Astrocyte (in vitro differentiated cells and primary cell): ENCODE results near the gene SIAH3. TPM values are rescaled to one million over a fixed set of nuclear protein-coding genes. Genes with fewer than 3 reads are reported as not detected.

Experiments used
- DNase-seq: peaks from one replicate; pipeline ENCODE4 v3.0.0-alpha.2; 2010; ENCODE audit warnings: low read depth
- FAIRE-seq: peaks from 2 replicates; lab custom pipeline; 2011; peaks lifted over from hg19 to GRCh38; lab: Jason Lieb, UNC
- H2AFZ ChIP-seq: 2 replicates; pipeline ENCODE4 v1.6.0; 2012; ENCODE audit warnings: low read depth, low read length, inconsistent platforms
- H3K27ac ChIP-seq: 2 replicates; pipeline ENCODE4 v1.5.1; 2011; ENCODE audit warnings: low read depth, low read length, inconsistent platforms
- H3K27me3 ChIP-seq: 2 replicates; pipeline ENCODE4 v1.6.0; 2011; ENCODE audit warnings: low read length, inconsistent platforms; ENCODE audit not compliant: insufficient read depth
- H3K36me3 ChIP-seq: 2 replicates; pipeline ENCODE4 v1.5.1; 2011; ENCODE audit warnings: low read length, inconsistent platforms; ENCODE audit not compliant: insufficient read depth
- H3K4me1 ChIP-seq: 2 replicates; pipeline ENCODE4 v1.5.1; 2011; ENCODE audit warnings: low read length, inconsistent platforms; ENCODE audit not compliant: insufficient read depth
- H3K4me2 ChIP-seq: 2 replicates; pipeline ENCODE4 v1.6.0; 2012; ENCODE audit warnings: low read length, inconsistent platforms
- H3K4me3 ChIP-seq: 2 replicates; pipeline ENCODE4 v1.5.1; 2011; ENCODE audit warnings: low read depth, mild to moderate bottlenecking, low read length, inconsistent platforms; ENCODE audit not compliant: insufficient read depth
- H3K79me2 ChIP-seq: 2 replicates; pipeline ENCODE4 v1.6.0; 2012; ENCODE audit warnings: mild to moderate bottlenecking, low read length, inconsistent platforms; ENCODE audit not compliant: insufficient read depth
- H3K9ac ChIP-seq: 2 replicates; pipeline ENCODE4 v1.6.0; 2012; ENCODE audit warnings: mild to moderate bottlenecking, low read length, inconsistent platforms
- H3K9me3 ChIP-seq: 2 replicates; pipeline ENCODE4 v1.5.1; 2012; ENCODE audit warnings: low read depth, mild to moderate bottlenecking, low read length, inconsistent platforms; ENCODE audit not compliant: insufficient read depth
- H4K20me1 ChIP-seq: 2 replicates; pipeline ENCODE4 v1.6.0; 2012; ENCODE audit warnings: low read length, inconsistent platforms; ENCODE audit not compliant: insufficient read depth
- H3K27ac Mint-ChIP-seq: one replicate; pipeline ENCODE4 v1.8.0; 2021; ENCODE audit warnings: mild to moderate bottlenecking, mixed read lengths; ENCODE audit not compliant: unreplicated experiment
- H3K27me3 Mint-ChIP-seq: one replicate; pipeline ENCODE4 v1.8.0; 2021; ENCODE audit warnings: low read depth, mixed read lengths; ENCODE audit not compliant: unreplicated experiment
- H3K36me3 Mint-ChIP-seq: one replicate; pipeline ENCODE4 v1.8.0; 2021; ENCODE audit warnings: low read depth, mixed read lengths; ENCODE audit not compliant: unreplicated experiment
- H3K4me1 Mint-ChIP-seq: one replicate; pipeline ENCODE4 v1.8.0; 2021; ENCODE audit warnings: low read depth, mixed read lengths; ENCODE audit not compliant: unreplicated experiment
- H3K4me3 Mint-ChIP-seq: one replicate; pipeline ENCODE4 v1.8.0; 2021; ENCODE audit warnings: mild to moderate bottlenecking, moderate library complexity, mixed read lengths; ENCODE audit not compliant: unreplicated experiment
- H3K9me3 Mint-ChIP-seq: one replicate; pipeline ENCODE4 v1.8.0; 2021; ENCODE audit warnings: mild to moderate bottlenecking, mixed read lengths; ENCODE audit not compliant: unreplicated experiment
- CTCF ChIP-seq: IDR thresholded peaks from 2 replicates; pipeline ENCODE4 v1.5.1; 2011; ENCODE audit warnings: low read depth, mild to moderate bottlenecking, inconsistent platforms, low read length, moderate library complexity; ENCODE audit not compliant: insufficient read depth
- EZH2 ChIP-seq: IDR thresholded peaks from 2 replicates; pipeline ENCODE4 v1.6.1; 2012; ENCODE audit warnings: mild to moderate bottlenecking, low read length, inconsistent platforms; ENCODE audit not compliant: insufficient read depth
- total RNA-seq: library from RNA; stranded (reverse); gene quantifications from 2 replicates; pipeline ENCODE4 v1.2.1, GENCODE V29; 2021

Gene SIAH3
- total RNA-seq, 1 donor from 2014 or later, result 0.07 TPM

GRCh38 chr13:45778882-45779281, 72.7 kb downstream of the SIAH3 start:
- no peak overlapping the region for H3K4me2 ChIP-seq
- H3K79me2 ChIP-seq, result no peaks in the 10 kb centered on the region
- peaks cover 9% of the 10 kb centered on the region for H3K4me1 Mint-ChIP-seq
- H3K36me3 ChIP-seq, result no peaks in the 10 kb centered on the region
- FAIRE-seq, result no peak
- no peak overlapping the region for H3K9ac ChIP-seq
- H3K4me3 Mint-ChIP-seq, result no peak overlapping the region
- no peak for DNase-seq
- TF ChIP-seq EZH2 (no peak), CTCF (no peak)
- no peak overlapping the region for H2AFZ ChIP-seq
- H3K4me1 ChIP-seq, result peaks cover 2% of the 10 kb centered on the region
- no peak overlapping the region for H3K27ac Mint-ChIP-seq
- H3K9me3 Mint-ChIP-seq, result no peaks in the 10 kb centered on the region
- H3K4me3 ChIP-seq, result no peak overlapping the region
- no peak overlapping the region for H3K27ac ChIP-seq
- peaks cover 18% of the 10 kb centered on the region for H3K27me3 Mint-ChIP-seq
- H3K27me3 ChIP-seq, result peaks cover 4% of the 10 kb centered on the region
- no peaks in the 10 kb centered on the region for H3K9me3 ChIP-seq
- no peaks in the 10 kb centered on the region for H4K20me1 ChIP-seq
- H3K36me3 Mint-ChIP-seq, result no peaks in the 10 kb centered on the region

GRCh38 chr13:45776748-45777147, 74.8 kb downstream of the SIAH3 start:
- Mint-ChIP-seq H3K4me1 (peaks cover 4% of the 10 kb centered on the region), H3K27ac (no peak overlapping the region), H3K9me3 (no peaks in the 10 kb centered on the region), H3K36me3 (no peaks in the 10 kb centered on the region), H3K4me3 (no peak overlapping the region), H3K27me3 (peaks cover 13% of the 10 kb centered on the region)
- no peak overlapping the region for H3K27ac ChIP-seq
- H3K4me2 ChIP-seq, result no peak overlapping the region
- H3K79me2 ChIP-seq, result no peaks in the 10 kb centered on the region
- no peak overlapping the region for H3K9ac ChIP-seq
- no peak overlapping the region for H2AFZ ChIP-seq
- DNase-seq, result no peak
- H3K36me3 ChIP-seq, result no peaks in the 10 kb centered on the region
- TF ChIP-seq CTCF, result no peak
- no peak for TF ChIP-seq EZH2
- peaks cover 4% of the 10 kb centered on the region for H3K27me3 ChIP-seq
- H4K20me1 ChIP-seq, result no peaks in the 10 kb centered on the region
- no peak for FAIRE-seq
- H3K9me3 ChIP-seq, result no peaks in the 10 kb centered on the region
- H3K4me1 ChIP-seq, result peaks cover 7% of the 10 kb centered on the region
- H3K4me3 ChIP-seq, result no peak overlapping the region

GRCh38 chr13:45775401-45775963, 76.1 kb downstream of the SIAH3 start:
- no peak overlapping the region for H3K4me3 ChIP-seq
- no peak overlapping the region for H2AFZ ChIP-seq
- H3K9me3 ChIP-seq, result no peaks in the 10 kb centered on the region
- no peaks in the 10 kb centered on the region for H3K4me1 Mint-ChIP-seq
- no peak overlapping the region for H3K4me2 ChIP-seq
- peaks cover 7% of the 10 kb centered on the region for H3K4me1 ChIP-seq
- no peak for TF ChIP-seq EZH2
- no peak for TF ChIP-seq CTCF
- peaks cover 4% of the 10 kb centered on the region for H3K27me3 ChIP-seq
- no peak overlapping the region for H3K27ac Mint-ChIP-seq
- no peaks in the 10 kb centered on the region for H3K9me3 Mint-ChIP-seq
- DNase-seq (no peak), FAIRE-seq (no peak)
- no peak overlapping the region for H3K9ac ChIP-seq
- no peaks in the 10 kb centered on the region for H4K20me1 ChIP-seq
- H3K36me3 ChIP-seq, result no peaks in the 10 kb centered on the region
- no peaks in the 10 kb centered on the region for H3K36me3 Mint-ChIP-seq
- H3K27me3 Mint-ChIP-seq, result peaks cover 16% of the 10 kb centered on the region
- H3K27ac ChIP-seq, result no peak overlapping the region
- H3K4me3 Mint-ChIP-seq, result no peak overlapping the region
- H3K79me2 ChIP-seq, result no peaks in the 10 kb centered on the region
